Subcutaneous adipose tissue (tissue), 4 donors: ENCODE measurements around the gene MADCAM1. TPM values are rescaled to one million over a fixed set of nuclear protein-coding genes. Genes with fewer than 3 reads are reported as not detected.

Experiments
- CTCF ChIP-seq: fragments of 450-650 bp; IDR thresholded peaks from one replicate; pipeline ENCODE4 v1.5.1; 2016; ENCODE audit warnings: low read depth, mild to moderate bottlenecking, control low read depth, antibody characterized with exemption, moderate library complexity
- total RNA-seq, 4 donors: library from RNA; depleted of rRNA; stranded (reverse); fragments of >200 nt; gene quantifications; one replicate each; pipeline ENCODE4 v1.1.0, GENCODE V29; 2016

MADCAM1 gene
- total RNA-seq, 4 donors from 2014 or later, result 0.38 to 0.68 TPM; not detected in 2

GRCh38 chr19:536031-536880, 40.0 kb downstream of the MADCAM1 start:
- no peak for TF ChIP-seq CTCF

DNA sequence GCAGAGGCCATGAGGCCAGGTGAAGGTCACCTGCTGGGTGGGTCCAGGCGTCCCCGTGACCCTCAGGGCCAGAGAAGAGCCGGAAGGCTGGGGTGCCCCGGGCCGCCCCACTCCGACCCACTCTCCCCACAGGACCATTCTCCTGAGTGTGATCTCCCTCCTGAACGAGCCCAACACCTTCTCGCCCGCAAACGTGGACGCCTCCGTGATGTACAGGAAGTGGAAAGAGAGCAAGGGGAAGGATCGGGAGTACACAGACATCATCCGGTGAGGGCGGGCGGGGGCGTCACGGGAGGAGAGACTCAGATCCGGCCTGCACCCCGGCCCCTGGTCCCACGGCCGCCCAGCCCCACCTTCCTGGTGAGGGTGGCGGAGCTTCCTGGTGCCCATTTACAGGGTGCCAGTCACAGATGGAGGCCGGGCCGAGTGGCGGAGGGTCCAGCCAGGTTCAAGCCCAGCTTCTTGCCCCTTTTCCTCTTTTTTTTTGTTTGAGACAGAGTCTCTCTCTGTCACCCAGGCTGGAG, 40.7 kb downstream of the MADCAM1 start:
- no peak for TF ChIP-seq CTCF

GRCh38 chr19:538641-539428, 42.5 kb downstream of the MADCAM1 start:
- TF ChIP-seq CTCF, result no peak

DNA sequence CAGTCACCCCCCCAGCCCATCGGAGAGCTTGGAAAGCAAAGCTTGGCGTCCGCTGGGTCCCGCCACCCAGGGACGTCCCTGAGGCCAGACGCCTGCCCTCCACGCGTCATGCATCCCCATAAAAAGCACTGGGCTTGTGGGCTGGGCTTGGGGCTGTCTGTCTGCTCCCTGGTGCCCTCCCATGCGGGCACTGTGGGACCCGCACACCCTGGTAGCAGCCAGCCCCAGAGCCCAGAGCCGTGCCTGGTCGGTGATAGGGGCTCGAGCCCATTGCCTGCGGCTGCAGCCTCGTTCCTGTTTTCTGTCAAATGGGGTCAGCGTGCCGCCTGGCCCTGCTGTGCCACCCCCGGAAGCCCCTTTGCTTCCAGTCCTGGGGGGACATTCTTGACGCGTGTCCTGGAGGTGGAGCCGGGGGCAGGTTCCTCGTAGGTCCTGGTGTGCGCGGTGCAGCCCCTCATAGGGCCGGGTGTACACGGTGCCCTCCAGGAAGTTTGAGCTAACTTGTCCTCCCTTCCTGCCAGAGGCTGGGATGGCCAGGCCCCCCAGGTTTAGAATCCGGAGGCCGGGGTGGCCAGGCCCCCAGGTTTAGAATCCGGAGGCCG, 43.2 kb downstream of the MADCAM1 start:
- TF ChIP-seq CTCF, result no peak

GRCh38 chr19:540867-541637, 44.8 kb downstream of the MADCAM1 start:
- TF ChIP-seq CTCF, result no peak

GRCh38 chr19:541699-542098, 45.4 kb downstream of the MADCAM1 start:
- TF ChIP-seq CTCF, result no peak
